Activated CD8-positive, alpha-beta T cell treated with anti-CD3 and anti-CD28 coated beads, Interleukin-2, amount 10 ng/mL, durations not matched to agents 7 days and 5 days (primary cell): ENCODE measurements around the gene TIGD3. TPM values are rescaled to one million over a fixed set of nuclear protein-coding genes. Genes with fewer than 3 reads are reported as not detected.

Experiments used
- ATAC-seq: fragments of 150-1000 bp; cut with Tn5 transposase; one replicate; pipeline ENCODE4 v1.10.0; 2021; ENCODE audit warnings: moderate library complexity
- CTCF ChIA-PET: fragments of 350-600 bp; sonication (Branson Sonifier 250); formaldehyde crosslinking; loops from one replicate; lab custom pipeline; 2021; ENCODE audit warnings: antibody characterized with exemption; lab: Charles Lee
- POLR2A ChIA-PET: fragments of 350-600 bp; sonication (Branson Sonifier 250); formaldehyde crosslinking; loops from one replicate; lab custom pipeline; 2021; ENCODE audit warnings: antibody characterized with exemption; lab: Charles Lee
- DNase-seq: peaks from one replicate; pipeline ENCODE4 v3.0.0-alpha.2; 2020
- H3K27ac Mint-ChIP-seq: one replicate; pipeline ENCODE4 v1.8.0; 2021; ENCODE audit warnings: mild to moderate bottlenecking, mixed read lengths
- H3K27me3 Mint-ChIP-seq: one replicate; pipeline ENCODE4 v1.8.0; 2021; ENCODE audit warnings: low read depth, mixed read lengths
- H3K36me3 Mint-ChIP-seq: one replicate; pipeline ENCODE4 v1.8.0; 2021; ENCODE audit warnings: low read depth, mixed read lengths
- H3K4me1 Mint-ChIP-seq: one replicate; pipeline ENCODE4 v1.8.0; 2021; ENCODE audit warnings: low read depth, mixed read lengths
- H3K4me3 Mint-ChIP-seq: one replicate; pipeline ENCODE4 v1.8.0; 2021; ENCODE audit warnings: mild to moderate bottlenecking, mixed read lengths
- H3K9me3 Mint-ChIP-seq: one replicate; pipeline ENCODE4 v1.8.0; 2022; ENCODE audit warnings: mixed read lengths; ENCODE audit not compliant: insufficient read depth
- total RNA-seq, 2 experiments: library from RNA; stranded (reverse); gene quantifications; one replicate each; pipeline ENCODE4 v1.2.3, GENCODE V29; 2021

Gene TIGD3
- total RNA-seq, 2 experiments from 2014 or later, result 1.1 to 1.4 TPM

GRCh38 chr11:65381716-65382032, 27.1 kb downstream of the TIGD3 start:
- Mint-ChIP-seq H3K4me3 (peak overlapping the region; percentile 83), H3K4me1 (peaks cover 47% of the 10 kb centered on the region), H3K27me3 (no peaks in the 10 kb centered on the region), H3K9me3 (no peaks in the 10 kb centered on the region), H3K36me3 (no peaks in the 10 kb centered on the region), H3K27ac (peak overlapping the region; percentile 99)
- DNase-seq (peak; percentile 58), ATAC-seq (peak; percentile 5)
- POLR2A ChIA-PET, result interaction anchor here (0.6 to 15.4 kb wide), 8 partner anchors 9 to 257 kb away, joined by 3 to 253 read pairs (median 4); partner anchors contain the start of genes MALAT1 and NEAT1
- CTCF ChIA-PET, result interaction anchor here (0.6 to 2.8 kb wide), 14 partner anchors 9 to 1150 kb away, joined by 3 to 17 read pairs (median 3); partner anchors contain the start of genes MALAT1 and SCYL1

- CTCF ChIA-PET, result interaction anchor here (0.6 to 2.8 kb wide), 13 partner anchors 9 to 1150 kb away, joined by 3 to 17 read pairs (median 3); partner anchors contain the start of genes MALAT1 and SCYL1
- H3K36me3 Mint-ChIP-seq, result peaks cover 3% of the 10 kb centered on the region
- peak; percentile 92 for DNase-seq
- peaks cover 47% of the 10 kb centered on the region for H3K4me1 Mint-ChIP-seq
- ATAC-seq, result peak; percentile 87
- no peaks in the 10 kb centered on the region for H3K9me3 Mint-ChIP-seq
- POLR2A ChIA-PET, result interaction anchor here (0.6 to 15.4 kb wide), 10 partner anchors 9 to 256 kb away, joined by 3 to 253 read pairs (median 4); partner anchors contain the start of genes MALAT1 and NEAT1
- H3K27ac Mint-ChIP-seq, result peak within 1 kb of the TSS; percentile 99
- no peaks in the 10 kb centered on the region for H3K27me3 Mint-ChIP-seq
- peak within 1 kb of the TSS; percentile 83 for H3K4me3 Mint-ChIP-seq
Observed at GRCh38 chr11:65382033-65382803, 27.7 kb downstream of the TIGD3 start, which contains the start of gene SLC25A45. Gene SLC25A45, minus strand, starts transcription at chr11:65382646. Its CDS starts 695 bp downstream, at chr11:65381951.

GRCh38 chr11:65382804-65383368, 28.3 kb downstream of the TIGD3 start:
- H3K27me3 Mint-ChIP-seq, result no peaks in the 10 kb centered on the region
- H3K36me3 Mint-ChIP-seq, result peaks cover 3% of the 10 kb centered on the region
- DNase-seq (peak; percentile 30), ATAC-seq (no peak)
- H3K4me3 Mint-ChIP-seq, result peak overlapping the region; percentile 83
- ChIA-PET CTCF (interaction anchor here (1.2 to 2.8 kb wide), 6 partner anchors 34 to 127 kb away, joined by 3 to 17 read pairs (median 4); no protein-coding TSS in a partner anchor), POLR2A (interaction anchor here (0.7 to 15.4 kb wide), 5 partner anchors 38 to 123 kb away, joined by 4 to 253 read pairs (median 52); partner anchors contain the start of genes MALAT1 and NEAT1)
- H3K9me3 Mint-ChIP-seq, result no peaks in the 10 kb centered on the region
- H3K27ac Mint-ChIP-seq, result peak overlapping the region; percentile 99
- H3K4me1 Mint-ChIP-seq, result peaks cover 48% of the 10 kb centered on the region

- DNase-seq, result no peak
- H3K27me3 Mint-ChIP-seq, result no peaks in the 10 kb centered on the region
- no peaks in the 10 kb centered on the region for H3K9me3 Mint-ChIP-seq
- no peak for ATAC-seq
- peak overlapping the region; percentile 15 for H3K4me3 Mint-ChIP-seq
- CTCF ChIA-PET, result interaction anchor here (0.7 to 2.8 kb wide), 4 partner anchors 33 to 118 kb away, joined by 4 to 15 read pairs (median 5); no protein-coding TSS in a partner anchor
- peak overlapping the region; percentile 97 for H3K27ac Mint-ChIP-seq
- H3K36me3 Mint-ChIP-seq, result peaks cover 11% of the 10 kb centered on the region
- peaks cover 57% of the 10 kb centered on the region for H3K4me1 Mint-ChIP-seq
- POLR2A ChIA-PET, result interaction anchor here (0.6 to 15.4 kb wide), 5 partner anchors 37 to 193 kb away, joined by 3 to 253 read pairs (median 52); partner anchors contain the start of genes MALAT1 and NEAT1
Observed at GRCh38 chr11:65383778-65384177, 29.2 kb downstream of the TIGD3 start.

- ChIA-PET CTCF (interaction anchor here (1.1 to 2.8 kb wide), 4 partner anchors 33 to 125 kb away, joined by 3 to 15 read pairs (median 4); no protein-coding TSS in a partner anchor), POLR2A (interaction anchor here (0.6 to 15.4 kb wide), 6 partner anchors 11 to 511 kb away, joined by 3 to 253 read pairs (median 8); partner anchors contain the start of genes MALAT1 and NEAT1)
- DNase-seq, result peak; percentile 40
- Mint-ChIP-seq H3K4me3 (peak overlapping the region; percentile 51), H3K36me3 (peaks cover 15% of the 10 kb centered on the region), H3K27ac (peak overlapping the region; percentile 97), H3K4me1 (peaks cover 63% of the 10 kb centered on the region), H3K9me3 (no peaks in the 10 kb centered on the region), H3K27me3 (no peaks in the 10 kb centered on the region)
- no peak for ATAC-seq
Observed at GRCh38 chr11:65384301-65384889, 29.8 kb downstream of the TIGD3 start.

GRCh38 chr11:65386307-65387140, 32.0 kb downstream of the TIGD3 start, which contains the start of gene FRMD8:
Gene FRMD8, plus strand, starts transcription at chr11:65386637. Its CDS starts 400 bp downstream, at chr11:65387037.
- no peaks in the 10 kb centered on the region for H3K27me3 Mint-ChIP-seq
- CTCF ChIA-PET, result interaction anchor here (1.0 to 5.9 kb wide), 5 partner anchors 19 to 124 kb away, joined by 3 to 46 read pairs (median 3); no protein-coding TSS in a partner anchor
- POLR2A ChIA-PET, result interaction anchor here (1.5 to 15.4 kb wide), 6 partner anchors 34 to 139 kb away, joined by 3 to 253 read pairs (median 11); partner anchors contain the start of genes MALAT1, NEAT1, POLA2 and SCYL1
- peaks cover 76% of the 10 kb centered on the region for H3K4me1 Mint-ChIP-seq
- H3K9me3 Mint-ChIP-seq, result no peaks in the 10 kb centered on the region
- H3K27ac Mint-ChIP-seq, result peak within 1 kb of the TSS; percentile 97
- peak within 1 kb of the TSS; percentile 94 for H3K4me3 Mint-ChIP-seq
- H3K36me3 Mint-ChIP-seq, result peaks cover 25% of the 10 kb centered on the region
- peak; percentile 89 for DNase-seq
- peak; percentile 64 for ATAC-seq

GRCh38 chr11:65388731-65389130, 34.2 kb downstream of the TIGD3 start:
- ATAC-seq (no peak), DNase-seq (no peak)
- peaks cover 36% of the 10 kb centered on the region for H3K36me3 Mint-ChIP-seq
- H3K27ac Mint-ChIP-seq, result peak overlapping the region; percentile 51
- POLR2A ChIA-PET, result interaction anchor here (1.1 to 15.4 kb wide), 4 partner anchors 32 to 117 kb away, joined by 3 to 253 read pairs (median 92); partner anchors contain the start of genes MALAT1 and NEAT1
- H3K27me3 Mint-ChIP-seq, result no peaks in the 10 kb centered on the region
- CTCF ChIA-PET, result interaction anchor here (1.0 to 5.9 kb wide), 6 partner anchors 21 to 122 kb away, joined by 3 to 46 read pairs (median 4); no protein-coding TSS in a partner anchor
- no peaks in the 10 kb centered on the region for H3K9me3 Mint-ChIP-seq
- peaks cover 63% of the 10 kb centered on the region for H3K4me1 Mint-ChIP-seq
- H3K4me3 Mint-ChIP-seq, result peak overlapping the region; percentile 39

GRCh38 chr11:65389294-65389980, 34.9 kb downstream of the TIGD3 start:
- no peak for DNase-seq
- CTCF ChIA-PET, result interaction anchor here (1.5 to 5.9 kb wide), 4 partner anchors 27 to 152 kb away, joined by 3 to 46 read pairs (median 5); no protein-coding TSS in a partner anchor
- Mint-ChIP-seq H3K9me3 (no peaks in the 10 kb centered on the region), H3K4me3 (peak overlapping the region; percentile 5), H3K27ac (peak overlapping the region; percentile 57), H3K27me3 (no peaks in the 10 kb centered on the region), H3K4me1 (peaks cover 56% of the 10 kb centered on the region), H3K36me3 (peaks cover 38% of the 10 kb centered on the region)
- POLR2A ChIA-PET, result interaction anchor here (1.0 to 15.4 kb wide), 4 partner anchors 9 to 117 kb away, joined by 3 to 253 read pairs (median 92); partner anchors contain the start of genes MALAT1 and NEAT1
- ATAC-seq, result no peak

GRCh38 chr11:65390099-65390941, 35.8 kb downstream of the TIGD3 start:
- ATAC-seq (no peak), DNase-seq (no peak)
- ChIA-PET POLR2A (interaction anchor here (0.7 to 15.4 kb wide), 6 partner anchors 8 to 117 kb away, joined by 3 to 253 read pairs (median 4); partner anchors contain the start of genes MALAT1 and NEAT1), CTCF (interaction anchor here (1.5 to 5.9 kb wide), 3 partner anchors 26 to 151 kb away, joined by 3 to 46 read pairs (median 6); no protein-coding TSS in a partner anchor)
- no peak overlapping the region for H3K4me3 Mint-ChIP-seq
- no peaks in the 10 kb centered on the region for H3K27me3 Mint-ChIP-seq
- peaks cover 38% of the 10 kb centered on the region for H3K36me3 Mint-ChIP-seq
- no peaks in the 10 kb centered on the region for H3K9me3 Mint-ChIP-seq
- peaks cover 47% of the 10 kb centered on the region for H3K4me1 Mint-ChIP-seq
- peak overlapping the region; percentile 57 for H3K27ac Mint-ChIP-seq
